ENCODE data around the gene INPP5F. TPM values are rescaled to one million over a fixed set of nuclear protein-coding genes. Genes with fewer than 3 reads are reported as not detected.

INPP5F gene
- polyA plus RNA-seq, 1 of the 3 experiments (the other 2 are of a cell fraction) = 7.8 TPM

- TF ChIP-seq REST (IDR thresholded peaks at IDR 0.05; ENCODE audit: low read depth, low read length) = no peak
- TF ChIP-seq CHD2 (IDR thresholded peaks at IDR 0.05; ENCODE audit: low read length, partially characterized antibody) = no peak
- no peak for TF ChIP-seq GABPA (IDR thresholded peaks at IDR 0.05; ENCODE audit: low read depth)
These were observed 75.3 kb downstream of the INPP5F start (continued) for GRCh38 chr10:119801176-119801575.

GRCh38 chr10:119801998-119802538 is 76.2 kb downstream of the INPP5F start:
- Histone ChIP-seq H3K9me2 (no peaks in the 10 kb centered on the region), H3K9ac (no peak overlapping the region), H3K4me2 (no peak overlapping the region), H3K4me3 (ENCODE audit: low read depth in 2 of 2, low read length in 1 of 2) (no peak overlapping the region), H4K20me1 (ENCODE audit: insufficient read depth) (no peaks in the 10 kb centered on the region), H3K4me1 (ENCODE audit: control insufficient read depth in 1 of 2, insufficient read depth in 2 of 2, low read depth in 1 of 2, low read length in 1 of 2) (no peaks in the 10 kb centered on the region; a peak in 1 of 4 replicates), H3K9me3 (no peaks in the 10 kb centered on the region), H3K79me2 (ENCODE audit: insufficient read depth) (no peaks in the 10 kb centered on the region; the same call in 1 of the 2 replicates), H3K27ac (ENCODE audit: low read depth in 2 of 2, low read length in 1 of 2) (no peak overlapping the region), H3K36me3 (replicated peaks in 1 of 2; ENCODE audit: control insufficient read depth in 1 of 2, insufficient read depth in 2 of 2, low read length in 1 of 2) (peaks cover 13 to 27% of the 10 kb centered on the region in 2 experiments), H3F3A (replicated peaks; ENCODE audit: insufficient read depth) (peaks cover 12% of the 10 kb centered on the region), H2AFZ (ENCODE audit: low read depth) (no peak overlapping the region), H3K27me3 (ENCODE audit: insufficient read depth) (no peaks in the 10 kb centered on the region)
- no peak for TF ChIP-seq RAD21 (IDR thresholded peaks at IDR 0.05; ENCODE audit: low read length)
- TF ChIP-seq GATA2 (CRISPR knock-in tag; IDR thresholded peaks at IDR 0.05) = no peak
- no peak for TF ChIP-seq SIN3A (IDR thresholded peaks at IDR 0.05; ENCODE audit: borderline replicate concordance, low read depth, low read length)
- TF ChIP-seq MAX (IDR thresholded peaks at IDR 0.05; ENCODE audit: low read depth) = no peak
- TF ChIP-seq USF2 (IDR thresholded peaks at IDR 0.05; ENCODE audit: borderline replicate concordance, low read depth, low read length) = no peak
- TF ChIP-seq TAF1 (IDR thresholded peaks at IDR 0.05; ENCODE audit: borderline replicate concordance, low read depth, low read length) = no peak
- no peak for TF ChIP-seq EZH2phosphoT487 (IDR thresholded peaks at IDR 0.05; ENCODE audit: borderline replicate concordance, low read depth)
- no peak for TF ChIP-seq TEAD4 (IDR thresholded peaks at IDR 0.05; ENCODE audit: borderline replicate concordance, insufficient read depth)
- no peak for TF ChIP-seq NFIC (IDR thresholded peaks at IDR 0.05; ENCODE audit: borderline replicate concordance)
- TF ChIP-seq ELF1 (IDR thresholded peaks at IDR 0.05) = no peak
- no peak for TF ChIP-seq RCOR1 (IDR thresholded peaks at IDR 0.05; ENCODE audit: low read length)
- no peak for TF ChIP-seq IRF3 (IDR thresholded peaks at IDR 0.05; ENCODE audit: low read depth, low read length)
- TF ChIP-seq PBX3 (IDR thresholded peaks at IDR 0.05) = no peak
- TF ChIP-seq JUND (IDR thresholded peaks at IDR 0.05) = no peak
- TF ChIP-seq MEF2A (IDR thresholded peaks at IDR 0.05; ENCODE audit: borderline replicate concordance, low read depth) = no peak
- TF ChIP-seq POLR2AphosphoS5 (IDR thresholded peaks at IDR 0.05; ENCODE audit: low read depth, low read length) = no peak
- ChIA-PET CTCF (interaction anchor here (1.1 to 2.5 kb wide), 3 partner anchors 12 to 22 kb away, joined by 4 to 9 read pairs (median 7); no protein-coding TSS in a partner anchor), POLR2A (no interaction called here)
- WGBS (ENCODE audit: low lambda C conversion rate) = 97% methylated on average over 6 of the region's 6 CpGs
- DNase-seq = no peak

Measured in SK-N-SH (cell line).